Measurements from ENCODE around the gene TFPT.

- TF ChIP-seq CTCF (conservative IDR thresholded peaks at IDR 0.05; ENCODE audit: low read depth, low read length), result no peak
- TF ChIP-seq EZH2 (IDR thresholded peaks at IDR 0.05; ENCODE audit: low read length, unreplicated experiment), result no peak
Observed at GRCh38 chr19:54155694-54156093, 40.2 kb upstream of the TFPT start.
